NB4 (cell line): ENCODE results near the gene ZPLD1.

Experiments used
- POLR2A ChIP-seq: IDR thresholded peaks from 2 replicates; pipeline ENCODE4 v1.6.1; 2011; ENCODE audit warnings: mild to moderate bottlenecking; ENCODE audit not compliant: insufficient read length; ENCODE audit errors: extremely low read depth
- TF ChIP-seq, protein P1 (sequence below): IDR thresholded peaks from one replicate; pipeline ENCODE4 v1.5.1; 2012; ENCODE audit warnings: low read depth, low read length
- TF ChIP-seq, protein P2 (sequence below): IDR thresholded peaks from 2 replicates; pipeline ENCODE4 v1.6.1; 2011; ENCODE audit warnings: low read depth, low read length

DNA sequence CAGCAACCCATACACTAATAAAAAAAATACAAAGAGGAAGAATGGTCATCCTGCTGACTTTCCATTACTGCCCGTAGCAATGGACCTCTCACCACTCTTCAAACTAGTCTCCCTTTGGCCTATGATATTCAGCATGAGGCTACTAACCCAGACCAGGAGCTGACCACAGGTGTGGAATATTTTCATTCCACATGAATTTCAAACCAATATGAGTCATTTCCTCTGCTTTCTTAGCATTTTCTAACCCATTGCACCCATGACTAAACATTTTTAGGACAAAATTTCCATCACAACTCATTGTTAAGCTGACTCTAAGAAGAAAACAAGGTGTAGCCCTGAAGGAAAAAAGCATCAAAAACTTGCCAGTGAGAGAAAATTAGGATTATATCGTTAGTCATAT is 34.0 kb upstream of the ZPLD1 start:
- no peak for TF ChIP-seq POLR2A
- TF ChIP-seq, protein P1, sequence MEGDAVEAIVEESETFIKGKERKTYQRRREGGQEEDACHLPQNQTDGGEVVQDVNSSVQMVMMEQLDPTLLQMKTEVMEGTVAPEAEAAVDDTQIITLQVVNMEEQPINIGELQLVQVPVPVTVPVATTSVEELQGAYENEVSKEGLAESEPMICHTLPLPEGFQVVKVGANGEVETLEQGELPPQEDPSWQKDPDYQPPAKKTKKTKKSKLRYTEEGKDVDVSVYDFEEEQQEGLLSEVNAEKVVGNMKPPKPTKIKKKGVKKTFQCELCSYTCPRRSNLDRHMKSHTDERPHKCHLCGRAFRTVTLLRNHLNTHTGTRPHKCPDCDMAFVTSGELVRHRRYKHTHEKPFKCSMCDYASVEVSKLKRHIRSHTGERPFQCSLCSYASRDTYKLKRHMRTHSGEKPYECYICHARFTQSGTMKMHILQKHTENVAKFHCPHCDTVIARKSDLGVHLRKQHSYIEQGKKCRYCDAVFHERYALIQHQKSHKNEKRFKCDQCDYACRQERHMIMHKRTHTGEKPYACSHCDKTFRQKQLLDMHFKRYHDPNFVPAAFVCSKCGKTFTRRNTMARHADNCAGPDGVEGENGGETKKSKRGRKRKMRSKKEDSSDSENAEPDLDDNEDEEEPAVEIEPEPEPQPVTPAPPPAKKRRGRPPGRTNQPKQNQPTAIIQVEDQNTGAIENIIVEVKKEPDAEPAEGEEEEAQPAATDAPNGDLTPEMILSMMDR = no peak
- TF ChIP-seq, protein P2, sequence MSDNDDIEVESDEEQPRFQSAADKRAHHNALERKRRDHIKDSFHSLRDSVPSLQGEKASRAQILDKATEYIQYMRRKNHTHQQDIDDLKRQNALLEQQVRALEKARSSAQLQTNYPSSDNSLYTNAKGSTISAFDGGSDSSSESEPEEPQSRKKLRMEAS = no peak
